ENCODE data around the gene GLUD1.
"Not testable (repeated sequence)": the region's sequence is repeated elsewhere in the genome, so short reads cannot be mapped to it uniquely, and the experiment has no call there.

The GLUD1 gene

GRCh38 chr10:87079106-87079836 lies 15.4 kb downstream of the GLUD1 start:
- ChIA-PET POLR2A (ENCODE audit: low non-redundant PET) (no interaction called here), CTCF (no interaction called here)
- TF ChIP-seq CTCF (conservative IDR thresholded peaks at IDR 0.05; ENCODE audit: low read depth) = no peak

GRCh38 chr10:87076421-87076820 lies 18.2 kb downstream of the GLUD1 start:
- DNase-seq (ENCODE audit: low spot score); POLR2A ChIA-PET (ENCODE audit: low non-redundant PET); H3K27ac ChIP-seq: not testable (repeated sequence)
- CTCF ChIA-PET = interaction anchor here (0.6 kb wide), 1 partner anchor 1734 kb away, joined by 7 read pairs; no protein-coding TSS in a partner anchor

More at GRCh38 chr10:87079106-87079836, 15.4 kb downstream of the GLUD1 start:
- peak overlapping the region; percentile 25; the same call in 1 of the 2 replicates for H3K27ac ChIP-seq
- DNase-seq (ENCODE audit: low spot score) = no peak

GRCh38 chr10:87072449-87072848 lies 22.2 kb downstream of the GLUD1 start:
- no peak overlapping the region for H3K27ac ChIP-seq
- no peak for DNase-seq (ENCODE audit: low spot score)
- TF ChIP-seq CTCF (conservative IDR thresholded peaks at IDR 0.05; ENCODE audit: low read depth) = no peak
- CTCF ChIA-PET = interaction anchor here (0.6 to 0.7 kb wide), 2 partner anchors 14 to 74 kb away, joined by 3 to 5 read pairs; no protein-coding TSS in a partner anchor
- POLR2A ChIA-PET (ENCODE audit: low non-redundant PET) = no interaction called here

GRCh38 chr10:87068281-87068680 lies 26.4 kb downstream of the GLUD1 start:
- no peak overlapping the region for H3K27ac ChIP-seq
- ChIA-PET CTCF (no interaction called here), POLR2A (ENCODE audit: low non-redundant PET) (no interaction called here)
- no peak for DNase-seq (ENCODE audit: low spot score)
- TF ChIP-seq CTCF (conservative IDR thresholded peaks at IDR 0.05; ENCODE audit: low read depth) = no peak

- CTCF ChIA-PET = interaction anchor here (0.9 to 1.0 kb wide), 2 partner anchors 17 to 75 kb away, joined by 3 read pairs; no protein-coding TSS in a partner anchor
- DNase-seq (ENCODE audit: low spot score) = no peak
- TF ChIP-seq CTCF (conservative IDR thresholded peaks at IDR 0.05; ENCODE audit: low read depth) = no peak
- POLR2A ChIA-PET (ENCODE audit: low non-redundant PET) = no interaction called here
- H3K27ac ChIP-seq = no peak overlapping the region
These were observed 27.8 kb downstream of the GLUD1 start for GRCh38 chr10:87066865-87067264.

GRCh38 chr10:87066178-87066577 lies 28.5 kb downstream of the GLUD1 start:
- no peak for TF ChIP-seq CTCF (conservative IDR thresholded peaks at IDR 0.05; ENCODE audit: low read depth)
- H3K27ac ChIP-seq = no peak overlapping the region
- ChIA-PET POLR2A (ENCODE audit: low non-redundant PET) (no interaction called here), CTCF (interaction anchor here (0.6 to 1.0 kb wide), 4 partner anchors 17 to 1560 kb away, joined by 3 to 6 read pairs (median 3); no protein-coding TSS in a partner anchor)
- no peak for DNase-seq (ENCODE audit: low spot score)

GRCh38 chr10:87064651-87065050 lies 30.0 kb downstream of the GLUD1 start:
- CTCF ChIA-PET = interaction anchor here (0.6 kb wide), 1 partner anchor 29 kb away, joined by 3 read pairs; no protein-coding TSS in a partner anchor
- TF ChIP-seq CTCF (conservative IDR thresholded peaks at IDR 0.05; ENCODE audit: low read depth) = no peak
- no peak overlapping the region for H3K27ac ChIP-seq
- POLR2A ChIA-PET (ENCODE audit: low non-redundant PET) = no interaction called here
- no peak for DNase-seq (ENCODE audit: low spot score)
